NOMO-1 treated with dmso at 0.1 percent for 144 hours (cell line): ENCODE data around the gene CDON.

Source experiments
- DNase-seq: peaks from one replicate; lab custom pipeline; 2025; ENCODE audit not compliant: unreplicated experiment; lab: John Stamatoyannopoulos, UW

CDON gene

GRCh38 chr11:126062679-126063506 is at the start of gene CDON:
Gene CDON, minus strand, starts transcription at chr11:126062866. Its CDS starts 39,390 bp downstream, at chr11:126023476.
- DNase-seq: peak; percentile 93

GRCh38 chr11:126111458-126112116 is 48.9 kb upstream of the CDON start:
- no peak for DNase-seq

GRCh38 chr11:126109941-126110731 is 47.5 kb upstream of the CDON start:
- no peak for DNase-seq

- no peak for DNase-seq
These were observed 44.1 kb upstream of the CDON start for GRCh38 chr11:126106594-126107328.

GRCh38 chr11:126105748-126106080 is 43.0 kb upstream of the CDON start:
- DNase-seq: no peak

GRCh38 chr11:126105022-126105747 is 42.5 kb upstream of the CDON start:
- DNase-seq: no peak

GRCh38 chr11:126104420-126104819 is 41.8 kb upstream of the CDON start:
- no peak for DNase-seq

GRCh38 chr11:126103150-126103549 is 40.5 kb upstream of the CDON start:
- DNase-seq: no peak

GRCh38 chr11:126102436-126102981 is 39.8 kb upstream of the CDON start:
- DNase-seq: no peak

- DNase-seq: no peak
These were observed 39.2 kb upstream of the CDON start for GRCh38 chr11:126101930-126102283.

GRCh38 chr11:126101251-126101929 is 38.7 kb upstream of the CDON start:
- no peak for DNase-seq

GRCh38 chr11:126100716-126101115 is 38.0 kb upstream of the CDON start:
- no peak for DNase-seq

GRCh38 chr11:126098204-126098769 is 35.6 kb upstream of the CDON start:
- no peak for DNase-seq

- no peak for DNase-seq
These were observed 33.1 kb upstream of the CDON start for GRCh38 chr11:126095745-126096144.

GRCh38 chr11:126090452-126090851 is 27.8 kb upstream of the CDON start:
- no peak for DNase-seq

GRCh38 chr11:126088999-126089398 is 26.3 kb upstream of the CDON start:
- DNase-seq: no peak

GRCh38 chr11:126086248-126086647 is 23.6 kb upstream of the CDON start:
- DNase-seq: no peak

- no peak for DNase-seq
These were observed 21.9 kb upstream of the CDON start for GRCh38 chr11:126084608-126084912.

GRCh38 chr11:126083829-126084607 is 21.4 kb upstream of the CDON start:
- DNase-seq: no peak
